RCC 7860 (cell line): Measurements from ENCODE around the gene MTMR12.
A peak's percentile ranks its signal among the peaks of the same experiment; 100 is the strongest.

Source experiments
- DNase-seq: peaks from one replicate; pipeline ENCODE4 v3.0.0-alpha.2; 2015; ENCODE audit warnings: low spot score
- FAIRE-seq: peaks from 2 replicates; lab custom pipeline; 2012; peaks lifted over from hg19 to GRCh38; lab: Jason Lieb, UNC

Gene MTMR12, protein sequence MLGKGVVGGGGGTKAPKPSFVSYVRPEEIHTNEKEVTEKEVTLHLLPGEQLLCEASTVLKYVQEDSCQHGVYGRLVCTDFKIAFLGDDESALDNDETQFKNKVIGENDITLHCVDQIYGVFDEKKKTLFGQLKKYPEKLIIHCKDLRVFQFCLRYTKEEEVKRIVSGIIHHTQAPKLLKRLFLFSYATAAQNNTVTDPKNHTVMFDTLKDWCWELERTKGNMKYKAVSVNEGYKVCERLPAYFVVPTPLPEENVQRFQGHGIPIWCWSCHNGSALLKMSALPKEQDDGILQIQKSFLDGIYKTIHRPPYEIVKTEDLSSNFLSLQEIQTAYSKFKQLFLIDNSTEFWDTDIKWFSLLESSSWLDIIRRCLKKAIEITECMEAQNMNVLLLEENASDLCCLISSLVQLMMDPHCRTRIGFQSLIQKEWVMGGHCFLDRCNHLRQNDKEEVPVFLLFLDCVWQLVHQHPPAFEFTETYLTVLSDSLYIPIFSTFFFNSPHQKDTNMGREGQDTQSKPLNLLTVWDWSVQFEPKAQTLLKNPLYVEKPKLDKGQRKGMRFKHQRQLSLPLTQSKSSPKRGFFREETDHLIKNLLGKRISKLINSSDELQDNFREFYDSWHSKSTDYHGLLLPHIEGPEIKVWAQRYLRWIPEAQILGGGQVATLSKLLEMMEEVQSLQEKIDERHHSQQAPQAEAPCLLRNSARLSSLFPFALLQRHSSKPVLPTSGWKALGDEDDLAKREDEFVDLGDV

DNA sequence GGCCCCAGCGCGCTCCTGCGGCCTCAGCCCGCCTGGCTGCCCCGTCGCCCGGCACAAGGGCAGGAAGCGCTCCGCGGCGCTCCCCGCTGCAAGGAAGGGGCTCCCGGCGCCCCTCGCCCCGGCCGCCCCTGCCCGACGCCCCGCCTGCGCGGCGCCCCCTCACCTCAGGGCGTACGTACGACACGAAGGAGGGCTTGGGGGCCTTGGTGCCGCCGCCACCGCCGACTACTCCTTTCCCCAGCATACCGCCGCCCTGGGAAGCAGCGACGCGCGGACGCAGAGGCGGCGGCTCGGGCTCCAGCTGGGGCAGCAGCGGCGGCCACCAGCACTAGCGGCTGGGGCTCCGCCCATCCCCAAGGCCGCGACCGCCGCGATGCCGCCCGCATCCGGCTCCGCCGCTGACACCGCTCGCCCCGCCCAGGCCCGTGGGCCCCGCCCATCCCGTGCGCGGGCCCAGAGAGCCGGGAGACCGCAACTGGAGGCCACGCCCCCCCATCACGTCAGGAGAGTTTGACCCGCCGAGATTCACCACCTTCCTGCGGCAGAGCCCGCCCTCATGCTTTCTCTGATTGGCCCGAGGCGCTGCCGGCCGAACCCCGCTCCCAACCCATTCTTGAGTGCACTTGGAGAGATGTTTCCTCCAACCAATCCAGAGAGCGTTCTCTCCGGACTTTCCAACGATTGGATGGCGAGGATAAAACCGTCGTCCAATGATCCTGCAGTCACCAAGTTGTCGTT lies at the start of gene MTMR12:
Gene MTMR12 (minus strand): TSS at position 345 of the 738 bp plus-strand sequence. CDS start 101 bp downstream, at position 244.
- peak; percentile 96 for FAIRE-seq
- peak; percentile 99 for DNase-seq

- DNase-seq (no peak), FAIRE-seq (peak; percentile 2)
These were observed 49.8 kb upstream of the MTMR12 start for GRCh38 chr5:32362527-32362926.

DNA sequence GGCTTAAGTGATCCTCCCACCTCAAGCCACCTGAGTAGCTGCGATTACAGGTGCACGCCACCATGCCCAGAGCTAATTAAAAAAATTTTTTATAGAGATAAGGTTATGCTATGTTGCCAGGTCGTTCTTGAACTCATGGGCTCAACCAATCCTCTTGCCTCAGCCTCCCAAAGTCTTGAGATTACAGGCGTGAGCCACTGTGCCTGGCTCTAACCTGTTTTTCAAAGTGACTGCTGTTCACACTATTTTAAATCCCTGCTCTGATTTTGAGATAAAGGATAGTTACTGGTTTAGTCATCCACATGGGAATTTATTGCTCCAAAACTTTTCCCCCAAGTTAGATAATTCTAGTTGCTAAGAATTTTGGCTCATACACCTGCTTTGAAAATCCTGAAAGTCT lies 48.2 kb upstream of the MTMR12 start:
- no peak for DNase-seq
- no peak for FAIRE-seq

GRCh38 chr5:32358611-32359010 lies 45.9 kb upstream of the MTMR12 start:
- DNase-seq = no peak
- no peak for FAIRE-seq

DNA sequence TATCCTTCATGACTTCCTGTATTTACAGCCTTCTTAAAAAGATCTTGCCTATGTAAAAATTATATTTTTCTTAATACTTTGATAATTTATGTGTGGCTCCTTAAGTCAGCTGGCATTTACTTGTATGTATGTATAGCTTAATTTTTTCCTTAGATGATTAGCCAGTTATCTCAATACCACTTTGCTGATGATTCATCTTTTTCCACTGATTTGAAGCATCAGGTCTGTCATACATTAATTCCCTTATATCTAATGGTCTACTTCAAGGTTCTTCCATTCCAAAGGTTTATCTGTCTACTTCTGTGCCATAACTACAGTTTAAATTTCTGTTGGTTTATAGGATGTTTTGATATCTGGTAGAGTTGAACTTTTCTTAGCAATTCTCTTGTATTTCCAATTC lies 44.9 kb upstream of the MTMR12 start:
- peak; percentile 69 for FAIRE-seq
- DNase-seq = no peak

DNA sequence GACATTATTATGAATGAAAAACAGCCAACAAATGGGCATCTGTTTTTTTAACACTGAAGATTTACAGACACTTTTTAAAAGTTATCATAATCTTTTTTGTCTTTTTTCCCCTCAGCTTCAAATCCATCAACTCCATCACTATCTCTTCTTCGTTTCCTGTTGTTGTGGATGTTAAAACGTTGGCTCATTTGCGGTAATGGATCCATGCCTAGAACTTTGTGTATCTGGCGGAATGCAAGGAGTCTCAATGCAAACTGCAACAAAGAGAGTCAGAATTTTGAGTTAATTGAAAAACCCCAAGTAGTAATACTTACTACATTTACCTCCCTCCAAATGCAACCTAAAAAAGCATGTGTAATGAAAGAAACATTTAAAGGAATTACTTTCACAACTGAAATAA lies 42.9 kb upstream of the MTMR12 start:
- no peak for FAIRE-seq

DNA sequence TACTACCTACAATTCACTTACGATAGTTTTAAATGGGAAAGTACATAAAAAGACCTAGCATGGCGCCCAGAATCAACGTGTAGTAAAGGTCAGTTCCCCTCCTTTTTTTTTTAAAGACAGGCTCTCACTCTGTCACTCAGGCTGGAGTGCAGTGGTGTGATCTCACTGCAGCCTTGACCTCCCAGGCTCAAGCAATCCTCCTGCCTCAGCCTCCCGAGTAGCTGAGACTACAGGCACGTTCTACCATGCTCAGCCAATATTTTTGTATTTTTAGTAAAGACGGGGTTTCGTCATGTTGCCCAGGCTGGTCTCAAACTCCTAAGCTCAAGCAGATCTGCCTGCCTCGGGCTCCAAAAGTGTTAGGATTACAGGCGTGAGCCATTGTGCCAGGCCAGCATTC lies 40.7 kb upstream of the MTMR12 start:
- FAIRE-seq (no peak), DNase-seq (no peak)

More for the DNA sequence above, 42.9 kb upstream of the MTMR12 start:
- no peak for DNase-seq

DNA sequence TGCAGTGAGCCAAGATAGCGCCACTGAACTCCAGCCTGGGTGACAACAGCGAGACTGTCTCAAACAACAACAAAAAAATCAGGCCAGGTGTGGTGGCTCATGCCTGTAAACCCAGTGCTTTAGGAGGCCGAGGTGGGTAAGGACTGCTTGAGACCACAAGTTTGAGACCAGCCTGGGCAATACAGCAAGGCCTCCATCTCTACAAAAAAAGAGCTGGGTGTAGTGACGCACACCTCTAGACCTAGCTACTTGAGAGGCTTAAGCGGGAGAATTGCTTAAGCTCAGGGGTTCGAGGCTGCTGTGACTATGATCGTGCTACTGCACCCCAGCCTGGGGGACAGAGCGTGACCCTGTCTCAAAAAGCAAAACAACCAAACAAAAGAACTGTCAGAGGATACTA lies 39.9 kb upstream of the MTMR12 start:
- FAIRE-seq = no peak
- DNase-seq = no peak

DNA sequence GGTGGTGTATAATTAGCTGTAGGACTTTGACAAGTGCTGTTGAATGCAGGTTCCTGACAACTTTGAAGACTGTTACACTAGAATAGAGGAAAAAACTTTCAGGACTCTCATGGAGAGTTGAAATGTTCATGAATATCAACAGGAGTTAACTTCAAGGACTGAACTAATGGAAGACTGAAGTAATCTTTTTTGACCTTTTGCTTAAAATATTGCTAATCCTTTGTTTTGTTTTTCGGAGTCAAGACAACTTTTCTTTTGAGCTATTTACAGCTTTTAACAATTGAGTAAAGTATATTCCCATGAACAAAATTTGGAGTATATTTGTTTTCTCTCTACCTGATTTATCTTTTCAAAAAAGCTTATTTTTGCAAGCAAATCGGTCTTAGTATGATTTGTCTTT lies 34.1 kb upstream of the MTMR12 start:
- no peak for FAIRE-seq
- no peak for DNase-seq

DNA sequence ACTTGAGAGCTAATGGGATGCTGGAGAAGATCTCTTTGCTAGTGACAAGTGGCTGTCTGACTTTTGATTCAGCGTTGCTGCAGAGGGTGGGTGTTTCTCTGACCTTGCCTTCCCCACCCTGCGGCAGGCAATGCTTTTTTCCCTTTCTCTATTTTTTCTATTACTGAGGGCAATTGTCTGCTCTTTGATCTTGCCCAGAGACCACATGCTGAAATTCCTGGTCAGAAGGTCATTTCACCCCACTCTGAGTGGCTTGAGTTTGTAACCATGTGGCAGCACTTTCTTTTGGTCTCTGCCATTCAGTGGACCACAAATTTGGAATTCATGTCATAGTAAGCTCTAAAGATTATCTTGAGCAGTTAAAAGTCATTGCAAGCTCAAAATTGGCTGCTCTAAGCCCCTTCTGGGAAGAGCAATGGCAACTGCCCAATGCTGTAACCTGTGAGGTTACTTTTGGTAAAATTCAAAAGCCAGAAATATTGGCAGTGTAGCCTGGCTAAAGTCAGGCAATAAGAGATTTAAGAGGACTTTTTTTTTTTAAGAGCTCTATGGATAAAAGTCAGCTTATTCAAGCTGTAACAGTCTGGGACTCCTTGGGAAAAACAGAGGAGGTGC lies 30.4 kb upstream of the MTMR12 start:
- no peak for DNase-seq
- FAIRE-seq = no peak

GRCh38 chr5:32342656-32343055 lies 29.9 kb upstream of the MTMR12 start:
- FAIRE-seq = no peak
- DNase-seq = no peak

GRCh38 chr5:32339878-32340277 lies 27.1 kb upstream of the MTMR12 start:
- DNase-seq (no peak), FAIRE-seq (no peak)

DNA sequence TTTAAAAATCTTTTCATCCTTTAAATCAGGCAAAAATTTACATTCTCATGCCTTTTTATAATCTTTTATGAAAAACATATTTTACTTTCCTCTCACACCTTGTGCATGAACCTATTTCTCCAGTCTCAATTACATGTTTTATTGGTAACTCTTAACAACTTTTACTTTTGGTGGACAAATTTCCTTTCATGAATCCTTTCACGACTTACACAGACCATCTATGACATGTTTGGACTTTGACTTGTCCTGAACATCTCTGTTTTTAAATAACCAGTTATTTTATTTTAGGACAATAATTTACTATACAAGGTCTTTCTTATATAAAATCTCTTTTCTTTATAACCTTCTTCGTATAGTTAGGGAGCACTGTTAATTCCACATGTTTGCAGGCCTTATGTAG lies 26.5 kb upstream of the MTMR12 start:
- no peak for FAIRE-seq
- peak; percentile 37 for DNase-seq

DNA sequence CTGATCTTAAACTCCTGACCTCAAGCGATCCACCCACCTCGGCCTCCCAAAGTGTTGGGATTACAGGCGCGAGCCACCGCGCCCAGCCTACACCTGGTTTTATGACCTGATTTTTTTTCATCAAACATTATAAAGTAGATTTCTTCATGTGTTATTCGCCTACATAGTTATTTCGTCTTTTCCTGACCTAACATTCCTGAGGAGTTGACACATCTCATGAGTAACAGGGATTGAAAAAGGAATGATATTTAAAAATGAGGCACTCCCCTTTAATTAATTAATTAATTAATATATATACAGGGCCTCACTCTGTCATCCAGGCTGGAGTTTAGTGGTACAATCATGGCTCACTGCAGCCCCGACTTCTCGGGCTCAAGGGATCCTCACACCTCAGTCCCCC lies 20.2 kb upstream of the MTMR12 start:
- FAIRE-seq = no peak
- no peak for DNase-seq

DNA sequence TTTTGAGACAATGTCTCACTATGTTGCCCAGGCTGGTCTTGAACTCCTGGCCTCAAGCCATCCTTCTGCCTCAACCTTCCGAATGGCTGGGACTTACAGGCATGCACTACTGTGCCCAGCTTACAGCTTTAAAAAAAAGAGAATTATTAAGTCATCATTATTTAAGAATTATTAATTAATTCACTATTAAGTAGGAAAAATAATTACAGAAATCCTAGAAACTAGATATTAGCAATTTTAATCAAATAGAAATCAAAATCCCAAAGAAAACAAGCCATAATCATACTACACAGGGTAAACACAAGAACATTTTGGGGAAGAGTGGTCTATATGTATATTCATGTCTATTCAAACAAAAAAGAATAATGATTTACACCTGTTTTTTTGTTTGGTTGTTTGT lies 19.6 kb upstream of the MTMR12 start:
- FAIRE-seq (no peak), DNase-seq (no peak)

DNA sequence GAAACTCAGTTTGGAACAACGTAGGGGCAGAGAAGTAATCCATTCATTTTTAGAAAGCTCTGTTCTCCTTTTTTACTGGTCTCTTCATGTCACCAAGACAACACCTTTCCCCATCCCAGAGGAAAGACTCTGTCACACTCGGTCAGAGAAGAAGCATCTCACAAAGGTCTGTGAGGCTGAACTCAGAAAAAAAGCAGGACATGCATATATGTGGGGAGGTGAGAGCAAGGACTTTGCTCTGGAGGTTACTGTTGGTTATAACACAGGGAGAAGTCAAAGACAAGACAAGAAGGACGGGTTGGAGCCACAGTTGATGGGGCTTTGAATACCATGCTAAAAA lies 19.2 kb upstream of the MTMR12 start:
- no peak for FAIRE-seq
- DNase-seq = no peak

DNA sequence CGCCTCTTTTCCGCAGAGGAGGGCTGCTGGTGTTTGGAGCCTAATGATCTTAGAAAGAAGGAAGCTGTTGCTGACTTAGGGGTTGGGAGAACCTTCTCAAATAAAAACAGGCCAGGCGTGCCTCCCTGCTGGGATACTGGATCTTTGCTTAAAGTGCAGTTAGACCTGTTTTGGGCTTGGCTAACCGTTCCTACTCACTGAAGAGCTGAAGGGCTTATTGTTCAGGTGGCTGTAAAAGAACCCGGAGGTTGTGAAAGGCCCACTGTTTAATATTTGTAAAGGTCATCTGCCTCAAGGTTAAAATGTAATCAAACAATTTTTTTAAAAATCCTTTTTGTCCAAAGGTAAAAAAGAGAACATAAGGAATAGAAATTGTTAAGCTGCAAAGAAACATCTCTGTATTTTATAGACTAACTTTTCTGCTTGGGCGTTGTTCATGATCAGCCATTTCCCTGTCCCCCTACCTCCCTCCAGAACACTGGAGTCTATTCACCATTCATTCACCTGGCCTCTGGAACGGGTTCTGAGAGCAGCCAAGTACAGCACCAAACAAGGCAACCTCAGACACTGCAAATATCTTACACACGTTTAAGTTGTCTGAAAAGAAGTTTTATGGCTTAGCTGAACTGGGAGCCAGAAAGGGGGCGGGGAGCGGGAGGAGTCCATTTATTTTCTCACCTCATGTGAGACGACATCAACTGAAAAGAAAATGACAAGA lies 18.6 kb upstream of the MTMR12 start:
- no peak for DNase-seq
- no peak for FAIRE-seq

DNA sequence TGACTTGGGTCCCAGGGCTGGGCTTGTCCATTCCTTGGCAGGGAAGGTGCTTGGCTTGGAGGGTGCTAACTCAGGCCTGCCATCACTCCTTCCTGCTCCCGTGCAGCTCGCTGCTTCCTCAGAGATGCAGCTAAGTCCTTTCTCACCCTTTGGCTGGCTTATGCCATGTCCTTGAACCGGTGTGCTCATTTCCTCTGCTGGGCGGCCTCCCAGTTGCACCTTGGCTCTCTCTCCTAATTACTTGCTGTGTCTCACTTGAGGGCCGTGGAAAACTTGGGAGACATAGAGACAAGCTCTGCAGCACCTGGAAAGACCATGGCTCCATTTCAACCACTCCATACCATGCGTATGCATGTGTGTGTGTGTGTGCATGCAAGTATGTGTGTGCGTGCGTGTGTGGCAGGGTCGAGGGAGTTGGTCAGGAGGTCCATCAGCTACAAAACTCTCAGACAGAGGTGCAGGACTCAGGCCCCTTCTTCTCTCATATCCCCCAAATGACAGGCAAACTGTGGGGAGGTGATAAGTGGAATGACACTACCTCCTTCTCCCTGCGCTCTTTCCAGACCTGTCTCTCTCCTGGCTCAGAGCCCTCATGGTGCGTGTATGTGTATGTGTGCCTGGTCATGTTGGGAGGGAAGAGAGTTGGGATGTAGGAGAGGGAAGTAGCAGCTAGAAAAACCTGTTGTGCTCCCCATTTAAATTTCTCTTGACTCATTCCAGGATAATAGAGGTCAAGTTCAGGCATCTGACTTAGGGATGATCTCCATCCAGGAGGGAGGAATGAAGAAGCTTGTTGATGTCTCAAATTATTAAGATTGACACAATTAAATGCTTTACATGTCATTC lies 17.6 kb upstream of the MTMR12 start:
- DNase-seq (no peak), FAIRE-seq (no peak)

- FAIRE-seq (peak; percentile 45), DNase-seq (peak; percentile 65)
These were observed 16.7 kb upstream of the MTMR12 start for GRCh38 chr5:32329395-32329834.
